ENCODE data around the gene PBX3.

The PBX3 gene

DNA sequence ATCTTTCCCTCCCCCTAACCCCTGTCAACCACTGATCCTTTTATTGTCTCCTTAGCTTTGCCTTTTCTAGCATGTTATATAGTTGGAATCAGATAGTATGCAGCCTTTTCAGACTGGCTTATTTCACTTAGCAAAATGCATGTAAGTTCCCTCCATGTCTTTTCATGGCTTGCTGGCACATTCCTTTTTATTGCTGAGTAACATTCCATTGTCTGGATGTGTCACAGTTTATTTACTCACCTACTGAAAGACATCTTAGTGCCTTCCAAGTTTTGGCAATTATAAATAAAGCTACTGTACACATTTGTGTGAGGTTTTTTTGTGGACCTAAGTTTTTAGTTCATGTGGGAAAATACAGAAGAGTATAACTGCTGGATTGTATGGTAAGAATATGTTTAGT, 230.1 kb downstream of the PBX3 start:
- Histone ChIP-seq H3K36me3 (ENCODE audit: insufficient read depth, low read length) (no peaks in the 10 kb centered on the region), H3F3A (ENCODE audit: low read depth) (no peaks in the 10 kb centered on the region), H3K79me2 (ENCODE audit: insufficient read depth, low read length) (no peaks in the 10 kb centered on the region), H3K9me3 (ENCODE audit: insufficient read depth, low read depth, low read length) (peaks cover 8% of the 10 kb centered on the region; the same call in 1 of the 2 replicates), H3K4me2 (ENCODE audit: low read depth, low read length, poor library complexity, severe bottlenecking) (no peak overlapping the region), H3K9me2 (replicated peaks; ENCODE audit: low read depth, low read length) (no peaks in the 10 kb centered on the region), H4K20me1 (ENCODE audit: insufficient read depth, low read length, poor library complexity, severe bottlenecking) (no peaks in the 10 kb centered on the region), H2AFZ (ENCODE audit: low read length) (no peak overlapping the region), H3K4me3 (ENCODE audit: low read length, poor library complexity, severe bottlenecking) (no peak overlapping the region), H3K4me1 (ENCODE audit: insufficient read depth, low read length, poor library complexity, severe bottlenecking) (no peaks in the 10 kb centered on the region), H3K27me3 (ENCODE audit: insufficient read depth, low read length, poor library complexity, severe bottlenecking) (no peaks in the 10 kb centered on the region), H3K9ac (ENCODE audit: low read depth, low read length, poor library complexity, severe bottlenecking) (no peak overlapping the region)
- TF ChIP-seq EZH2phosphoT487 (IDR thresholded peaks at IDR 0.05; ENCODE audit: borderline replicate concordance) = no peak
- TF ChIP-seq, protein P1, sequence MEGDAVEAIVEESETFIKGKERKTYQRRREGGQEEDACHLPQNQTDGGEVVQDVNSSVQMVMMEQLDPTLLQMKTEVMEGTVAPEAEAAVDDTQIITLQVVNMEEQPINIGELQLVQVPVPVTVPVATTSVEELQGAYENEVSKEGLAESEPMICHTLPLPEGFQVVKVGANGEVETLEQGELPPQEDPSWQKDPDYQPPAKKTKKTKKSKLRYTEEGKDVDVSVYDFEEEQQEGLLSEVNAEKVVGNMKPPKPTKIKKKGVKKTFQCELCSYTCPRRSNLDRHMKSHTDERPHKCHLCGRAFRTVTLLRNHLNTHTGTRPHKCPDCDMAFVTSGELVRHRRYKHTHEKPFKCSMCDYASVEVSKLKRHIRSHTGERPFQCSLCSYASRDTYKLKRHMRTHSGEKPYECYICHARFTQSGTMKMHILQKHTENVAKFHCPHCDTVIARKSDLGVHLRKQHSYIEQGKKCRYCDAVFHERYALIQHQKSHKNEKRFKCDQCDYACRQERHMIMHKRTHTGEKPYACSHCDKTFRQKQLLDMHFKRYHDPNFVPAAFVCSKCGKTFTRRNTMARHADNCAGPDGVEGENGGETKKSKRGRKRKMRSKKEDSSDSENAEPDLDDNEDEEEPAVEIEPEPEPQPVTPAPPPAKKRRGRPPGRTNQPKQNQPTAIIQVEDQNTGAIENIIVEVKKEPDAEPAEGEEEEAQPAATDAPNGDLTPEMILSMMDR (conservative IDR thresholded peaks at IDR 0.05; ENCODE audit: low read length) = no peak

DNA sequence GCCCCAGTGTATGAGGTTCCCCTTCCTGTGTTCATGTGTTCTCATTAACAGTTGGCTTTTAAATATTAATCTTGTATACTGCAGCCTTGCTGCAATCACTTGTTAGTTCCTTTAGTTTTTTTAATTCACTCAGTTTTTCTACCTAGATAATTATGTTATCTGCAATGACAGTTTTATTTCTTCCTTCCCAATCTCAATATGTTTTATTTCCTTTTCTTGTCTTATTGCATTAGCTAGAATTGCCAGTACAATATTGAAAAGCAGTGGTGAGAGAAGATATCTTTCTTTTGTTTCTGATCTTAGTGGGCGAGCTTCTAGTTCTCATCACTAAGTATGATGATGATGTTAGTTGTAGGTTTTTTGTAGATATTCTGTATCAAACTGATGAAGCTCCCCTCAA, 232.2 kb downstream of the PBX3 start:
- Histone ChIP-seq H3K4me3 (ENCODE audit: low read length, poor library complexity, severe bottlenecking) (no peak overlapping the region), H4K20me1 (ENCODE audit: insufficient read depth, low read length, poor library complexity, severe bottlenecking) (no peaks in the 10 kb centered on the region), H3K79me2 (ENCODE audit: insufficient read depth, low read length) (no peaks in the 10 kb centered on the region), H3K9ac (ENCODE audit: low read depth, low read length, poor library complexity, severe bottlenecking) (no peak overlapping the region), H3F3A (ENCODE audit: low read depth) (no peaks in the 10 kb centered on the region), H3K4me2 (ENCODE audit: low read depth, low read length, poor library complexity, severe bottlenecking) (no peak overlapping the region), H3K9me2 (replicated peaks; ENCODE audit: low read depth, low read length) (no peaks in the 10 kb centered on the region), H3K27me3 (ENCODE audit: insufficient read depth, low read length, poor library complexity, severe bottlenecking) (no peaks in the 10 kb centered on the region), H2AFZ (ENCODE audit: low read length) (no peak overlapping the region), H3K9me3 (ENCODE audit: insufficient read depth, low read depth, low read length) (peaks cover 8% of the 10 kb centered on the region; the same call in 1 of the 2 replicates), H3K4me1 (ENCODE audit: insufficient read depth, low read length, poor library complexity, severe bottlenecking) (no peaks in the 10 kb centered on the region), H3K36me3 (ENCODE audit: insufficient read depth, low read length) (no peaks in the 10 kb centered on the region)
- TF ChIP-seq, protein P1 (conservative IDR thresholded peaks at IDR 0.05; ENCODE audit: low read length) = no peak
- no peak for TF ChIP-seq EZH2phosphoT487 (IDR thresholded peaks at IDR 0.05; ENCODE audit: borderline replicate concordance)

DNA sequence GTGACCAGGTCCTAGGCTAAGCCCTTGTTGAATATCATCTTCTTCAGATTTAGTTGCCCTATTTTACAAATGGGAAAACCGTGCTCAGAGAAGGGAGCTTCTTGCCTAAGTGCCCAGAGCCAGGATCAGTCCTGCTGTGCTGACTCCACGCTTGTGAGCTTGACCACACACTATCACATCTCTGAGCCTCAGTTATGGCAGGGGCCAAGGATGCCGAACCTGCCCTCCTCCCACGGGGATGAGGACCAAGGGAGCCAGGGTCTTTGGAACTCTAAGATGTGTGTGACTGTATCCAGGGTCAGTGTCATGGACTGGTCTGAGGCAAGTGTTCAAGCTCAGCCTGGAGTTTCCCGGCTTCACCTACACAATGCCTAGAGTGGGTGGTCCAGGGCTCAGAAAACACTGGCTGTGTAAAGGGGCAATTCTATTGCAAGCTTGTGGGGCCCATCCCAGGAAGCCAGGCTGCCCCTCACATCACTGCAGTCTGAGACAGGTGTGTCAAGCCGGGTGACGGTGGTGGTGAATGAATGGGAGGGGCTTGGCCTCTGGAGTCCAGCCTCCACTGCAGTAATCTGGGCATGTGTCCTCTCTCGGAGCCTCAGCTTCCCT, 235.7 kb downstream of the PBX3 start:
- no peak overlapping the region for H2AFZ ChIP-seq (ENCODE audit: low read length)
- peaks cover 8% of the 10 kb centered on the region; the same call in 1 of the 2 replicates for H3K9me3 ChIP-seq (ENCODE audit: insufficient read depth, low read depth, low read length)
- no peaks in the 10 kb centered on the region for H4K20me1 ChIP-seq (ENCODE audit: insufficient read depth, low read length, poor library complexity, severe bottlenecking)
- H3K4me3 ChIP-seq (ENCODE audit: low read length, poor library complexity, severe bottlenecking) = no peak overlapping the region
- no peaks in the 10 kb centered on the region for H3K79me2 ChIP-seq (ENCODE audit: insufficient read depth, low read length)
- no peaks in the 10 kb centered on the region for H3K27me3 ChIP-seq (ENCODE audit: insufficient read depth, low read length, poor library complexity, severe bottlenecking)
- H3K36me3 ChIP-seq (ENCODE audit: insufficient read depth, low read length) = no peaks in the 10 kb centered on the region
- no peaks in the 10 kb centered on the region for H3K4me1 ChIP-seq (ENCODE audit: insufficient read depth, low read length, poor library complexity, severe bottlenecking)
- H3K9me2 ChIP-seq (replicated peaks; ENCODE audit: low read depth, low read length) = no peaks in the 10 kb centered on the region
- no peak for TF ChIP-seq EZH2phosphoT487 (IDR thresholded peaks at IDR 0.05; ENCODE audit: borderline replicate concordance)
- TF ChIP-seq, protein P1 (conservative IDR thresholded peaks at IDR 0.05; ENCODE audit: low read length) = no peak
- no peak overlapping the region for H3K9ac ChIP-seq (ENCODE audit: low read depth, low read length, poor library complexity, severe bottlenecking)
- no peak overlapping the region for H3K4me2 ChIP-seq (ENCODE audit: low read depth, low read length, poor library complexity, severe bottlenecking)
- H3F3A ChIP-seq (ENCODE audit: low read depth) = no peaks in the 10 kb centered on the region
